ENCODE results near the gene TECTA.

DNA sequence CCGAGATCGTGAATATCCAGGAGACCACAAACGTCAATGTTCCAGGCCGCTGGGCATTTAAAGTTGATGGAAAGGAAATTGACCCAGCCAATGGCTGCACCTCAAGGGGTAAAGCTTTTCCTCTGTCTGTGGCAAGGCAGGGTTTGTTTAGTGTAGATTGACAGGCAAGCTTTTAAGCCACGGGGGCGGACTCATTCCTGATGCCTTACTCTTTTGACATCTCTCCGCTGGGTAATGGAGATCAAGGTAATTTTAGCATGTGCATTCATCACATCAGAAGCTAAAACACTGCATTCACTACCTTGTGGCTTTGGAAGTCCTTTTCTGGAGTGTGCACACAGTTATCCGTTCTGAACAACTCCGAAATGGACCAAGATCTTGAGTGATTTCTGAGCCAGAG is 12.6 kb downstream of the TECTA start:
- TF ChIP-seq, protein P1, sequence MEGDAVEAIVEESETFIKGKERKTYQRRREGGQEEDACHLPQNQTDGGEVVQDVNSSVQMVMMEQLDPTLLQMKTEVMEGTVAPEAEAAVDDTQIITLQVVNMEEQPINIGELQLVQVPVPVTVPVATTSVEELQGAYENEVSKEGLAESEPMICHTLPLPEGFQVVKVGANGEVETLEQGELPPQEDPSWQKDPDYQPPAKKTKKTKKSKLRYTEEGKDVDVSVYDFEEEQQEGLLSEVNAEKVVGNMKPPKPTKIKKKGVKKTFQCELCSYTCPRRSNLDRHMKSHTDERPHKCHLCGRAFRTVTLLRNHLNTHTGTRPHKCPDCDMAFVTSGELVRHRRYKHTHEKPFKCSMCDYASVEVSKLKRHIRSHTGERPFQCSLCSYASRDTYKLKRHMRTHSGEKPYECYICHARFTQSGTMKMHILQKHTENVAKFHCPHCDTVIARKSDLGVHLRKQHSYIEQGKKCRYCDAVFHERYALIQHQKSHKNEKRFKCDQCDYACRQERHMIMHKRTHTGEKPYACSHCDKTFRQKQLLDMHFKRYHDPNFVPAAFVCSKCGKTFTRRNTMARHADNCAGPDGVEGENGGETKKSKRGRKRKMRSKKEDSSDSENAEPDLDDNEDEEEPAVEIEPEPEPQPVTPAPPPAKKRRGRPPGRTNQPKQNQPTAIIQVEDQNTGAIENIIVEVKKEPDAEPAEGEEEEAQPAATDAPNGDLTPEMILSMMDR (IDR thresholded peaks at IDR 0.05), result no peak
- no peak for TF ChIP-seq POLR2A (IDR thresholded peaks at IDR 0.05)
